HG03469 (cell line): ENCODE data around the gene C12orf50.
"Not testable (repeated sequence)": the region's sequence is repeated elsewhere in the genome, so short reads cannot be mapped to it uniquely, and the experiment has no call there.

ENCODE experiments used
- ATAC-seq: cut with Tn5 transposase; IDR thresholded peaks from one replicate; pipeline ENCODE4 v1.9.1; 2021; ENCODE audit warnings: mild to moderate bottlenecking, moderate library complexity, moderate number of reproducible peaks; ENCODE audit not compliant: unreplicated experiment

Gene C12orf50

GRCh38 chr12:87988534-87988933 is 40.7 kb downstream of the C12orf50 start:
- ATAC-seq, result no peak

DNA sequence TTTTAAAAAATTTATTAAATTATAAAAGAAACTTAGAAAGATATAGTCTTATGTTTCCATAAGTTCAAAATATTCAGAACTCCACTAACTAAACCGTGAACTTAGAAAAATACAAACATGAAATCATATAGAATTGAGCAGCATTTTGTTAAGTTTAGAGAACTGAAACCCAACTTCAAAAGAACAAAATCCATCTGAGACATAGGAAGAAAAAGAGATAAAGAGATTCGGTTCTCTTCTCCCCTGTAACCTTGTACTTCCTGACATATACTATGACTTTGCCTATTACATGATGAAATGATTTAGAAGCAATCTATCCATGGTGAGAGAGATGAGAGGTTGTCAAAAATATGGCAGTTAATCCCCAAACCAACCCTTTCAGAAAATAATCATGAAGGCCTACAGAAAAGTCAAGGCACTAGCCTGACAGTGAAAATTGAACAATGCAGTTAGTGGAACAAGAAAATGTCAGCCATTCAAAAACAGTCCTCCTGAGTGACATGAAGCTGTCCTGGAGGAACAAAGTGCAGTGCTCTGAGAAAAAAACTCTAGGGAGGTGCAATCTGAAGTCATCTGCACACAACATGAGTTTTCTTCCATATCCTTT is 44.0 kb downstream of the C12orf50 start:
- no peak for ATAC-seq

GRCh38 chr12:87982208-87982607 is 47.0 kb downstream of the C12orf50 start:
- ATAC-seq, result no peak

- ATAC-seq, result no peak
Observed at GRCh38 chr12:87981495-87981894, 47.7 kb downstream of the C12orf50 start.

- ATAC-seq, result no peak
Observed at GRCh38 chr12:87975879-87976278, 53.3 kb downstream of the C12orf50 start.

- ATAC-seq, result no peak
Observed at GRCh38 chr12:87967871-87968270, 61.3 kb downstream of the C12orf50 start.

GRCh38 chr12:87960566-87960965 is 68.6 kb downstream of the C12orf50 start:
- no peak for ATAC-seq

- not testable (repeated sequence) for ATAC-seq
Observed at GRCh38 chr12:87954028-87954427, 75.2 kb downstream of the C12orf50 start.

GRCh38 chr12:87953256-87953860 is 75.8 kb downstream of the C12orf50 start:
- ATAC-seq, result no peak

GRCh38 chr12:87952850-87953249 is 76.4 kb downstream of the C12orf50 start:
- no peak for ATAC-seq

- ATAC-seq, result no peak
Observed at GRCh38 chr12:87952223-87952622, 77.0 kb downstream of the C12orf50 start.

GRCh38 chr12:87943762-87944161 is 85.4 kb downstream of the C12orf50 start:
- ATAC-seq, result no peak

DNA sequence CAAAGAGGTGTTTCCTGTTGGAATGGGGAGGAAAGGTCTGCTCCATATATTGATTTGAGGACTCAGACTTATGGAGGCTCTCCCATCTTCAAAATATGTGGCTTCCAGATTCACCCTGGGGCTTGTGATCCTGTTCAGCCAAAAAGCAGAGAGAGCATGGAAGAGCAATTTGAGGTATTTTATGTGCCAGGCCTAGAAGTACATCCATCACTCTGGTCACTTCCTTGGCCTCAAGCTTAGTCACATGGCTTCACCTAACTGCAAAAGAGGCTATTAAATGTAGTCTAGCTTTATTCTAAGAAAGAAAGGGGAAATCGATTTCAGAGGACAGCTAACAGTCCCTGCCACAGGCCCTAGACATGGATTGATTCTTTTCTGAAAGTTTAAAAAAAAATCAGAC is 86.2 kb downstream of the C12orf50 start:
- no peak for ATAC-seq

DNA sequence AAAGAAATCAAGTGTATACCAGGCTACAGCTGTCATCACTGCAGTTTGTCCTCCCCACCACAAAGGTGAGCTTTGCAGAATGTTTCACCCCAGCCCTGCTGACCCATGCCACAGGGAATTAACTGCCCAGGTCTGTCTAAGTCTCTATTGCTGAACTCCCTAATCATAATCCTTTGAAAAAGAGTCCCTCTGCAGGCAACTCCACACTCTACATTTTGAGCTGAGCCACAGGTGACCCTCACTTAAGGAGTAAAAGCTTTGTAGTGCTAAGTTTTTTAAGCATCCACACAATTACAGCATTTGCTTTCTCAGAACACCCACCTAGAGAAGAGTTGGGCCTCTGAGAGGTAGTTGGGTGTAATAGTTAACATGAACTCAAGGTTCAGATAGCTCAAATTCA is 90.0 kb downstream of the C12orf50 start:
- ATAC-seq, result no peak

- no peak for ATAC-seq
Observed at GRCh38 chr12:87935216-87935615, 94.0 kb downstream of the C12orf50 start.

GRCh38 chr12:87933991-87934390 is 95.2 kb downstream of the C12orf50 start:
- no peak for ATAC-seq

GRCh38 chr12:87931812-87932211 is 97.4 kb downstream of the C12orf50 start:
- no peak for ATAC-seq

- no peak for ATAC-seq
Observed at GRCh38 chr12:87930627-87931026, 98.6 kb downstream of the C12orf50 start.
